T-helper 2 cell treated with Interferon-gamma antibody and Interleukin-4, amounts not matched to agents 100 ng/mL and 5 ng/mL, for 36 hours (primary cell): ENCODE data around the gene SDK2. TPM values are rescaled to one million over a fixed set of nuclear protein-coding genes. Genes with fewer than 3 reads are reported as not detected.

Experiments used
- intact Hi-C: fragments of 100-400 bp; cut with micrococcal nuclease; formaldehyde crosslinking; loops from one replicate; pipeline ENCODE4 v1.15.1; 2023
- total RNA-seq: library from RNA; stranded (reverse); gene quantifications from 2 replicates; pipeline ENCODE4 v1.2.3, GENCODE V29; 2022

SDK2 gene
- total RNA-seq, 1 donor from 2014 or later: 2.9 TPM

DNA sequence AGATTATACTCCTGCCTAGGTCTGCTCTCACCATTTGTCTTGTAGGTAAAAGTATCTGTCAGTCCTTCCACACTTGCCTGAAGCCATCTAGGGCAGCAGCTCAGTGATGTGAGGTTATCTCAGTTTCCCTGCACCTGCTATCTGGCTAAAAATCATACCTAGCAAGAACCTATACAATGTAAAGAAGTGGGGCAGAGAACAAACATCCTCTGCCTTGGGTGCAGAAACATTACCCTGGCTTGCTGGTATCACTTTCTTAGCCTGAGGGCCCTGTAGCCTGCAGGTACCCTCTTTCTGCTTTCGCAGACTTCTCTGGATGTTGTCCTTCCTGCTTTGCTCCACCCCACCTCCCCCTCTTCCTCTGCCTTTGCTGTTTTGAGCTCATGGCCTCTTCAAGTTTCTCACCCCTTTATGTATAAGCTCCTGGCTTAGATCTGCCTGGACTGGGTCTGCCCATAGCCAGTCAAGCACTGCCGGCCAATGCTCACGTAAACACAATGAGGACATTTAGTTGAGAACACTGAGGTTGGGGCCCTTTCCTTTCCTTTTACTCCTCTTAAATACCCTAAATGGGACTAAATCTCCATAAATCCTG, 8.7 kb upstream of the SDK2 start:
- intact Hi-C loops: no loop called here

GRCh38 chr17:73650617-73651200, 6.5 kb upstream of the SDK2 start:
- intact Hi-C loops: loop anchor here (2.0 kb wide), 1 partner anchor 60 kb away; no protein-coding TSS in a partner anchor

DNA sequence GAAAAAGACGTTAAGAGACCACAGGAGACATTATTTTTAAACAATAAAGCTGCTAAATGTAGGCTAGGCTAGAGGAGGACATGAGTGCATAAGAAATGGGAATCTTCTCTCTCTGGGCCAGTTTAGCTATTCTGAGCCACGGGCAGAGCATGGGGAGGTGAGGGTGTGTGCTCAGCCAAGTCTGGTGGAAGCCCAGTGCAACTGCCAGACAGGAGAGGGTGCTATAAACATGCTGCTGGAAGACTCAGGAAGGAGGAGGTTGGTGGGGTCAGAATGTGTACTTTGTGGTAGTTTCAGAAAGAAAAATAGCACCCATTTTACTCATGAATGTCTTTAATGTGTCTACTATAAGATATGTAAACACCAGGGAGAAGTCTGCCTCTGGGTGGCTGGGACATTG, 5.9 kb upstream of the SDK2 start:
- intact Hi-C loops: loop anchor here (2.0 kb wide), 1 partner anchor 61 kb away; no protein-coding TSS in a partner anchor

DNA sequence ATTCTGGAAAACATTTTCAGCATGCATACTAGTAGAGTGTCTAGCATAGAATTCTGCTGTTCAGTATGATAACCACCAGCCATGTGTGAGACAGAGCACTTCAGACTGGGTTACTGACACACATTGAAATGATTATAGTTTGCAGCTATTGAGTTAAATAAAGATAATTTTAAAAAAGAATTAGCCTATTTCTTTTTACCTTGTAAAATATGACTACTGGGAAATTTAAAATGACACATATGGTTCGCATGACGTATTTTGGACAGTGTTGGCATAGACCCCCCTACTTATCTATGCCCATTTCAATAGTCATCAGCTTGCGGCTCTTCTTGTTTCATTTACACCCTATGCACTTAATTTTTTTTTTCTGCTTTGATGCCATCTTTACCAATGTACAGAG, 4.7 kb upstream of the SDK2 start:
- intact Hi-C loops: loop anchor here (5.0 kb wide), 1 partner anchor 222 kb away; no protein-coding TSS in a partner anchor

- intact Hi-C loops: loop anchor here (5.0 kb wide), 1 partner anchor 221 kb away; no protein-coding TSS in a partner anchor
These were observed 4.2 kb upstream of the SDK2 start for GRCh38 chr17:73648543-73648820.

DNA sequence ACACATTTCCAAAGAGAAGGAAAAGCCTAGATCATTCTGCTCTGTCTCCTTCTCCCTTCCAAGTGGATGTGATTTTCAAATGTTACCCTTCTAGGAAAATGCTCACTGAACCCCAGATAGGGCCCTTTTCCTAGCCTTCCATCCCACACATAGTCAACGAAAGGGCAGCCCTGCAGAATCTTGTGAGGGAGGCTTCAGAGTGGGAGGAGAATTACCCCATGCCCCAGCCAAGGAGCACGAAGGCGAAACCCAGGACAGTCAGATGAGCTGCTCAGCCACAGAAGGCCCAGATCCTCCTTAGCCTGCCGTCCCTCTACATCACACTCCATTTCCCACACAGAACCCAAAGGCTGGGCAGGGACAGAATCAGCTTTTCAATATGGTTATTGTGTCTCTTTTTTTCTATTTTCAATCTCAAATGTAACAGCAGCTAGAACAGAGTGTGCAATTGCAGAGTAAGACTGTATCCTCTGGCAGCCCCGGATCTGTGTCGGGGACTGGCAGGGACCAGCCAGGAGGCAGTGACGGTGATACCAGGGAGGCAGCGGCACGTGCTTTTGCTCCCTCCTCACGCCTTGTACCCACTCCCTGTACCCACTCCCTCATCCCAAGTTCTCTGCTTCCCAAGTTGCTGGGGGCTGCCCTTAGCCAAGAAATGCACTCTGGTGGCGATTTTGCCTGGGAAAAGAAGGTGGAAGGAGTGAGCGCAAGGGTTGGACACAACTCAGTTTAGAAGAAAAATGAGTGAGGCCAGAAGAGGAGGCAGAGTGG, 3.7 kb upstream of the SDK2 start:
- intact Hi-C loops: loop anchor here (5.0 kb wide), 1 partner anchor 221 kb away; no protein-coding TSS in a partner anchor

DNA sequence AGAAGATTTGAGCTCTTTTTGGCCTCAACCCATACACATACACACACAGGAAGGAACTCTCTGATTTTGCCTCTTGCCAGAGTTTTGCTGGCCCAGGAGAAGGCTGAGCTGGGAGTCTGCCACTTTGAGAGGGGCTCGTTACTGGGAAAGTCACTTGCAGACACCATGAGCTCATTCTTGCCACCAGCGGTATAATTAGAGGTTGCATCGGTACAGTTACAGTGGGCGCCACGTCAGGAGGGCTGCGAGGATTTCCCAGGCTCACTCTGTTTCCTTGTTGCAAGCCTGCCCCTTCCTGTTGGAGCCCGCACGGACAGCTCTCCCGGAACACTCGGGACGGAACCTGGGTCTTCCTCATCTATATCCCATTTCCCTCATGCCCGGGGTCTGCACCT, 3.1 kb upstream of the SDK2 start:
- intact Hi-C loops: loop anchor here (5.0 kb wide), 1 partner anchor 220 kb away; no protein-coding TSS in a partner anchor

DNA sequence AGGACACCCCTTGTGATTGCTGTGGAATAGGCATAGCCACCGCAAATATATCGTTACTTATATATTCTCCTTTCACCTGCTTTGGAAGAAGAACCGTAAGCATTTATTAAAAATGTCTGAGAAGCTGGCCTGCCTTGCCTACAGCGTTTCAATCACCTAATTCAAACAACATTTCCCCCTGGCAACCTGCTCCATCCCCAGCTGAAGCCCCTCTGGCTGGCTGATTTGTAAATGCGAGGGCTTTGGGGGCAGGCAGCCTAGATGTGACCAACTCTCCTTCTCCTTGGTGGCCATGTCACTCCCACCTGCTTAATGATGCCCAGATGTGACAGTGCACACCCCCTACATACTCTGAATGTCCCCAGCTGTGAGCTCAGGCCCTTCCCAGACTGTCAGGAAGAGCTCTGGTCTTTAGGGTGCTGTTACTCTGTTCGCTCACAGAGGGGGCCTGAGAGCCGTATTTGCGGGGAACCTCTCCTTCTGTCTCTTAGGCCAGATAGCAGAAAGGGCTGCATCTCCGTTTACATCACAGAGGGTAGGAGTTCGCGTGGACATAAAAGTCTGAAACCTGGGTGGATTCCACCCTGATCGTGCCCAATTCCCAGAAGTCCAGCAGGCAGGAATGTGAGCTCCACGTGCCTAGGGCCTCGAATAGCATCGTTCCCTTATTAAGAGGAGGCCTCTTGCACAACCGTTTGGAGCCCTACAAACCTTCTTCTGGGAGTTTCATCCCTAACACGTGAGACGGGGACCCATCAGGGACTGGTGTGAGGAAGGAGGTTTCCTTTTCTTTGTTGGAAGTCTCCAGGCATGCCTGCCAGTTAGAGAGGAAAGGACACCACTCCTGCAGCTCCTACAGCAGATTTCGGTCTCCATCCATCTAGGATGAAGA, 2.4 kb upstream of the SDK2 start:
- intact Hi-C loops: loop anchor here (5.0 kb wide), 1 partner anchor 219 kb away; no protein-coding TSS in a partner anchor

DNA sequence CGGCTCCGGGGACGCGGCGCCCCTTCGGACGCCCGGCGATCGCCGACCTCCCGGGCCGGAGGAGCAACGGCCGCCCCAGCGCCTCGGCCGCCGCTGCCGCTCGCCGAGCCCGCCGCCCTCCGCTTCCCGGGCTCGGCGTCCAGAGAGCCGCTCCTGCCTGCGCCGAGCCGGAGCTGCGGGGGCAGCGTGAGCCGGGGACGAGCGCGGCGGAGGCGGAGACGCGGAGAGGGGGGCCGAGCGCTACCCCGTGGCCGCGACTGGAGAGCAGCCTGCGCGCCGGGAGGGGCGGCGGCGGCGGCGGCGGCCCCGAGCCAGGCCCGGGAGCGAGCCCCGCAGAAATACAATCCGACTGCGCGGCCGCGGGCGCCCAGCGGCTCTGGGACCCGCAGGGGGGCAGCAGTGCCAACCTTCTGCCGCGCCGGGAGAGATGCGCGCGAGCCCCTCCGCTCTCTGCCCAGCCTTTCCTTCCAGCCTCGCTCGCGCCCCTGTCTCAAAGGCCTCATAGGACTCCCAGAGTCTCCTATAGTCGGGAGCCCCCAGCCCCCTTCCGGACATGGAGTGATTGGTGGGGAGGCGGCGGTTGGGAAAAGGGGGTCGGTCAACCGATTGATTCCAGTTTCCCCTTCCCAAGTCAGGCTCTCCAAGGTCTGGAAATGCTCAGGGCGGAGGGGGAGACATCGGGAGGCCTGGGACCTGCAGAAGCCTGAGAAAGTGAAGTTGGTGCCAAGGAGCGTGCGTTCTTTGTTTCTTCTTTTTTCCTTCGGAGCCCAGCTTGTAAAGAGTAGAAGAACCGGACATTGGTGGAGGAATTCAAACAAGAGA, 1.0 kb upstream of the SDK2 start:
- intact Hi-C loops: loop anchor here (5.0 kb wide), 1 partner anchor 218 kb away; no protein-coding TSS in a partner anchor

GRCh38 chr17:73643852-73644144, 447 bp downstream of the SDK2 start:
- intact Hi-C loops: loop anchor here (1.0 kb wide), 1 partner anchor 66 kb away; no protein-coding TSS in a partner anchor

- intact Hi-C loops: loop anchor here (1.0 kb wide), 1 partner anchor 66 kb away; no protein-coding TSS in a partner anchor
These were observed 1.0 kb downstream of the SDK2 start for GRCh38 chr17:73643001-73643851.

DNA sequence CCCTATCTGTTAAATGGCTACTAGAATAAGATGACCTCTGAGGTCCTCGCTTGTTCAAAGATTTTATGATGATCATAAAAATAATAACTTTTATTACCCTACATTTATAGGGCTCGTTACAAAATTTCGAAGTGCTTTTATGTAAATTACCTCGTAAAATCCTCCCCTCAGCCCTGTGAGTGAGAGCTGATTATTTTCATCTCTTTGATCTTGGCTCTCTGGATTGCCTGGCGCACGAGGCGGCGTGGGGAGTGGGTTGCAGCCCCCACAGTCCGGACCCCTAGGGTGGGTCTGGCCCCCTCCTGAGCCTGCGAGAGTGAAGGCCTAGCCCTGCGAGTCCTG, 1.6 kb downstream of the SDK2 start:
- intact Hi-C loops: no loop called here

- intact Hi-C loops: no loop called here
These were observed 2.2 kb downstream of the SDK2 start for GRCh38 chr17:73641826-73642600.

GRCh38 chr17:73640691-73641090, 3.6 kb downstream of the SDK2 start:
- intact Hi-C loops: no loop called here

DNA sequence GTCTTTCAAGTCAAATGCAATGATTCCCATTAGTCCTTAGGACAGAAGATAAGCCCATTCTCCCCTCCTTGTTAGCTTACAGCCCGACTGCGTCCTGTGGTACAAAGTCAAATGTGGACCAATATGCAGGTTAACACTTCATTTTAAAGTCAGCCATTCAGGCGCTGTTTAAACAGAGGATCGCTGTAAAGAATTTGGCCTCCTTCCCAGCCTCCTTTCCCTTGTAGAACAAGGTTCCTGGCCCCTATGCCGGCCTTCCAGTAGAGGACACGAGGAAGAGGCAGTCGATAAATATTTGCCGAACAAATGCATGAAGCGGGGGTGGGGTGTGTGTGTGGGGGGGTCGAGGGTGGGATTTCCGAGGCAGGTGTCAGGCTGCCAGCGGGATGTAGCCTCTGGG, 4.3 kb downstream of the SDK2 start:
- intact Hi-C loops: no loop called here

DNA sequence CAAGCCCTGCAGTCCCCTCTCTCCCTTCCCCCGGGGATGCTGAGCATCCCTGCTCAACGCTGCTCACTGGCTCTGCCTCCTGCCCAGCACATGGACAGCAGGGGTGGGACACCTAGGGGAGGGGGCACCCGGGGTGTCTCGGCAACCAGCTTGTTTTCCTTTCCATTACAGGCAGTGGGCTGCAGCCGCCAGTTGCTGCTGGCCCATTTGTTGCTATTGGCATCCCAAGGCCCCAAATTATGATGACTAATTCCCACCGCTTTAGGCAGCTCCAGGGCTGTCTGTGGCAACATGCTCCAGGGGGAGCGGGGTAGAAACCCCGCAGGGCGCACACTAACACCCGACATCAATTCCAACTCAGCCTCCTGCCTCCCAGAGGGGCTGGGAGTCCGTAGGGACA, 4.9 kb downstream of the SDK2 start:
- intact Hi-C loops: no loop called here

DNA sequence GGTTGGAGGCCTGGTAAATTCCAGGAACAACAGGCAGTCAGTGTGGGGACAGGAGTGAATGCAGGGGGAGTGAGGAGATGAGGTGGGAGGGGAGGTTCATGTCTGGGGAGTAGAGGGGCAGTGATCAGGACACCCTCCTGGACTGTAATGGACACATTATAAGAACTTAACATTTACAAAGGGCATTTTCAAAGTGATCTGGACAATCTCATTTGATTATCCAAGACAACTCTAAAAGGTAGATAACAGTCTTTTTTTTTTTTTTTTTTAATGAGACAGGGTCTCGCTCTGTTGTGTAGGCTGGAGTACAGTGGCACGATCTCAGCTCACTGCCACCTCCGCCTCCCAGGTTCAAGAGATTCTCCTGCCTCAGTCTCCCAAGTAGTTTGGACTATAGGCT, 5.7 kb downstream of the SDK2 start:
- intact Hi-C loops: no loop called here

DNA sequence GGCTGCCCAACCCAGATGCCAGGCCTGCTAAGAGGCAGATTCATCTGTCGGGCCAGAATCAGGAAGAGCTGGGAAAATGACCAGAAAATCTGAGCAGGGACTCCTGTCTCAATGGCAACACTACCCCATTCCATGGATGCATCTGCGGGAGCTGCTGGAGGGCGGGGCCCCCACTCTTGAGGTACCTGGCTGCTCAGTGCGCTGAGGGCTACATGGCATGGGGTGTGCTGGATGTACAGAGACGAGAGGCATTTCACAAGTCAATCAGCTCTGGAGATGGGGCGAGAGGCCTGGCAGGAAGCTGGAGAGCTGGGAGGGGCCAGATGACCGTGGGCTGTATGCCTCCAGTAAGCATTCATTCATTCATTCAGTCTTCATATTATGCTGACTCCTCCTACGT, 6.4 kb downstream of the SDK2 start:
- intact Hi-C loops: no loop called here
